ENCODE data around the gene PDX1. TPM values are rescaled to one million over a fixed set of nuclear protein-coding genes. Genes with fewer than 3 reads are reported as not detected.

Gene PDX1
- total RNA-seq, result not detected
- long read RNA-seq, result 0 reads

DNA sequence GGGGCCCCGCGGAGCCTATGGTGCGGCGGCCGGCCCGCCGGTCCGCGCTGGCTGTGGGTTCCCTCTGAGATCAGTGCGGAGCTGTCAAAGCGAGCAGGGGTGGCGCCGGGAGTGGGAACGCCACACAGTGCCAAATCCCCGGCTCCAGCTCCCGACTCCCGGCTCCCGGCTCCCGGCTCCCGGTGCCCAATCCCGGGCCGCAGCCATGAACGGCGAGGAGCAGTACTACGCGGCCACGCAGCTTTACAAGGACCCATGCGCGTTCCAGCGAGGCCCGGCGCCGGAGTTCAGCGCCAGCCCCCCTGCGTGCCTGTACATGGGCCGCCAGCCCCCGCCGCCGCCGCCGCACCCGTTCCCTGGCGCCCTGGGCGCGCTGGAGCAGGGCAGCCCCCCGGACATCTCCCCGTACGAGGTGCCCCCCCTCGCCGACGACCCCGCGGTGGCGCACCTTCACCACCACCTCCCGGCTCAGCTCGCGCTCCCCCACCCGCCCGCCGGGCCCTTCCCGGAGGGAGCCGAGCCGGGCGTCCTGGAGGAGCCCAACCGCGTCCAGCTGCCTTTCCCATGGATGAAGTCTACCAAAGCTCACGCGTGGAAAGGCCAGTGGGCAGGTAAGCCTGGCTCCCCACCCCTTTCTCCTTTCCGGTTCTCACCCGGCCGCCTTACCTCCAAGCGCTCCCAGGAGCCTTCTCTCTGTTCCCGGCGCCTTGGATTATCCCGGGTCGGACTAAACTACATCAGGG lies at the start of gene PDX1:
Gene PDX1, plus strand, starts transcription at position 67 of the 743 bp plus-strand sequence. Its CDS starts 139 bp downstream, at position 206.
- Histone ChIP-seq H3K27me3 (peaks cover 100% of the 10 kb centered on the region), H3K36me3 (no peaks in the 10 kb centered on the region), H3K9me3 (no peaks in the 10 kb centered on the region), H3K27ac (no peak within 1 kb of the TSS), H3K4me1 (peaks cover 35% of the 10 kb centered on the region), H3K4me3 (peak within 1 kb of the TSS; percentile 39)
- ATAC-seq, result peak; percentile 81
- DNase-seq, result no peak
- intact Hi-C loops (cut with DNase I), result no loop called here
- TF ChIP-seq, protein P1, sequence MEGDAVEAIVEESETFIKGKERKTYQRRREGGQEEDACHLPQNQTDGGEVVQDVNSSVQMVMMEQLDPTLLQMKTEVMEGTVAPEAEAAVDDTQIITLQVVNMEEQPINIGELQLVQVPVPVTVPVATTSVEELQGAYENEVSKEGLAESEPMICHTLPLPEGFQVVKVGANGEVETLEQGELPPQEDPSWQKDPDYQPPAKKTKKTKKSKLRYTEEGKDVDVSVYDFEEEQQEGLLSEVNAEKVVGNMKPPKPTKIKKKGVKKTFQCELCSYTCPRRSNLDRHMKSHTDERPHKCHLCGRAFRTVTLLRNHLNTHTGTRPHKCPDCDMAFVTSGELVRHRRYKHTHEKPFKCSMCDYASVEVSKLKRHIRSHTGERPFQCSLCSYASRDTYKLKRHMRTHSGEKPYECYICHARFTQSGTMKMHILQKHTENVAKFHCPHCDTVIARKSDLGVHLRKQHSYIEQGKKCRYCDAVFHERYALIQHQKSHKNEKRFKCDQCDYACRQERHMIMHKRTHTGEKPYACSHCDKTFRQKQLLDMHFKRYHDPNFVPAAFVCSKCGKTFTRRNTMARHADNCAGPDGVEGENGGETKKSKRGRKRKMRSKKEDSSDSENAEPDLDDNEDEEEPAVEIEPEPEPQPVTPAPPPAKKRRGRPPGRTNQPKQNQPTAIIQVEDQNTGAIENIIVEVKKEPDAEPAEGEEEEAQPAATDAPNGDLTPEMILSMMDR (IDR thresholded peaks at IDR 0.05), result no peak

DNA sequence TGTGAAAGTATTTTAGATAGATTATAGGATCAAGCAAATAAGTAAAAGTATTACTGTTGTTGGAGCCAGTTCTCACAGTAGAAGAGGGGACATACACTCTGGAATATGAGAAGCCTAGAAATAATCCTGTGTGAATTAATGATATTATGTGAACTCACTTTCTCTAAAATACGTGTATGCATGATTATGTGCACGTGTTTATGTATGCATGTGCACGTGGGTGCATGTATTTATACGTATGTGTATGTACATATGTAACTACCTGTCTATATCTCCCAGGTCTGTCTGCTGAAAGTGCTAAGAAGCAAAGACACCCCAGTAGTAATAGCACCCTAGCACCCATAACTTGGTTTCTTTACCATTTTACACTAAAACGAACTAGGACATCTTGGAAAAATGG lies 41.5 kb upstream of the PDX1 start:
- H3K9me3 ChIP-seq, result no peaks in the 10 kb centered on the region
- DNase-seq (no peak), ATAC-seq (no peak)
- no peak overlapping the region for H3K27ac ChIP-seq
- no peaks in the 10 kb centered on the region for H3K36me3 ChIP-seq
- no peaks in the 10 kb centered on the region for H3K4me1 ChIP-seq
- TF ChIP-seq, protein P1 (IDR thresholded peaks at IDR 0.05), result no peak
- H3K4me3 ChIP-seq, result no peak overlapping the region
- intact Hi-C loops (cut with DNase I), result no loop called here
- H3K27me3 ChIP-seq, result peaks cover 36% of the 10 kb centered on the region

DNA sequence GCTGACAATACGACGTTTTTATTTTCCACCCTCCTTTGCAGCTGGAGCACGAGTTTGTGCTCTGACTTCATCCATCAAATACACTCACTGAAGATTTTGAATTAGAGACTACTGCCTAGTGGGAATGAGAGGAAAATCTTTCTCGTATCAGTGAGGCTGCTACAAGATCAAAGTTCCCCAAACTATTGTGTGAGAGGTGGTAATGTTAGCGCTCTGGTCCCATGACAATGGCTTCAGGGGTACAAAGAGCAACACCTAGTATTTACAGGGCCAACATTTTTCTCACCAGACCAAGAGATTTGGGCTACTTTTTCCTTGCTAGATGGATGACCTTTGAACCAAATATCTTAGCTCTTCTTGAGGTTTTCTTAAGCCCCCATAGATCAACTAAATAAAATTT lies 30.3 kb upstream of the PDX1 start:
- intact Hi-C loops (cut with DNase I), result no loop called here
- H3K27me3 ChIP-seq, result peaks cover 22% of the 10 kb centered on the region
- H3K36me3 ChIP-seq, result no peaks in the 10 kb centered on the region
- ATAC-seq, result no peak
- DNase-seq, result no peak
- no peaks in the 10 kb centered on the region for H3K9me3 ChIP-seq
- H3K27ac ChIP-seq, result no peak overlapping the region
- TF ChIP-seq, protein P1 (IDR thresholded peaks at IDR 0.05), result no peak
- H3K4me3 ChIP-seq, result no peak overlapping the region
- no peaks in the 10 kb centered on the region for H3K4me1 ChIP-seq

DNA sequence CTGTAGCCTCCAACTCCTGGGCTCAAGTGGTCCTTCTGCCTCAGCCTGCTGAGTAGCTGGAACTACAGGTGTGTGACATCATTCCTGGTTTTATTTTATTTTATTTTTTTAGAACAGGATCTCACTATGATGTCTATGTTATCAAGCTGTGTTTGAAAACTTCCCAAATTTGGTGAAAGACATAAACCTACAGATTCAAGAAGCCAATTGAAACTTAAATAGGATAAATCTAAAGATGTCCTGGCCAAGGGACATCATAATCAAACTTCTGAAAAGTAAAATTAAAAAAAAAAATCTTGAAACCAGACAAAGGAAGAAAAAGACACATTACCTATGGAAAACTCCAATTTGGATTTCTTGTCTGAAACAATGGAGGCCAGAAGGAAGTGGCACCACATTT lies 23.1 kb upstream of the PDX1 start:
- Histone ChIP-seq H3K4me3 (no peak overlapping the region), H3K4me1 (no peaks in the 10 kb centered on the region), H3K27ac (no peak overlapping the region), H3K27me3 (peaks cover 53% of the 10 kb centered on the region), H3K36me3 (no peaks in the 10 kb centered on the region), H3K9me3 (no peaks in the 10 kb centered on the region)
- intact Hi-C loops (cut with DNase I), result no loop called here
- no peak for DNase-seq
- no peak for ATAC-seq
- TF ChIP-seq, protein P1 (IDR thresholded peaks at IDR 0.05), result no peak

DNA sequence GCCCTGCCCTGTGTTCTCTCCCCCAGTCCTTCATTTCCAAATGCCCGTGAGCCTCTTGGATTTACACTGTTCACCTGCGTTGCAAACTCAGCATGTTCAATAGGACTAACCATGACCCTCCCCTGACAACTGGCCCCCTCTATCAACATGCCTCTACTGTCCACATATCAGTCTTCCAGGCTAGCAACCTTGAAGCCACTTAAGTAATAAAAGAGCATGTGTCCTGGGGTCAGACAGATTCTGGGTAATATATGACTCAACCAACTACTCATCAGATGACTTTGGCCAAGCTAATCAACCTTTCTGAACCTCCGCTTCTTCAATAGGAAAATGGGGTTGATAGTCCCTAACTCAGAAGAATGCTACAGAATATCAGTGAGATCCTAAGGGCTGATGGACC lies 15.1 kb upstream of the PDX1 start:
- Histone ChIP-seq H3K36me3 (no peaks in the 10 kb centered on the region), H3K4me1 (no peaks in the 10 kb centered on the region), H3K27me3 (peaks cover 66% of the 10 kb centered on the region), H3K27ac (no peak overlapping the region), H3K4me3 (no peak overlapping the region), H3K9me3 (no peaks in the 10 kb centered on the region)
- TF ChIP-seq, protein P1 (IDR thresholded peaks at IDR 0.05), result no peak
- intact Hi-C loops (cut with DNase I), result no loop called here
- DNase-seq, result no peak
- no peak for ATAC-seq

Data from upper lobe of right lung (tissue), 1 donor.